ENCODE results near the gene OR7A5. TPM values are rescaled to one million over a fixed set of nuclear protein-coding genes. Genes with fewer than 3 reads are reported as not detected.
"Not testable (repeated sequence)": the region's sequence is repeated elsewhere in the genome, so short reads cannot be mapped to it uniquely, and the experiment has no call there.

The OR7A5 gene
- total and polyA plus RNA-seq, 8 donors = not detected

GRCh38 chr19:14782626-14783409 is 52.2 kb downstream of the OR7A5 start:
- DNase-seq = no peak
- no peaks in the 10 kb centered on the region for H3K36me3 ChIP-seq
- no peak overlapping the region for H3K4me3 ChIP-seq
- peaks cover 0 to 13% (median 0%) of the 10 kb centered on the region in 4 donors for H3K4me1 ChIP-seq
- TF ChIP-seq, protein P1, sequence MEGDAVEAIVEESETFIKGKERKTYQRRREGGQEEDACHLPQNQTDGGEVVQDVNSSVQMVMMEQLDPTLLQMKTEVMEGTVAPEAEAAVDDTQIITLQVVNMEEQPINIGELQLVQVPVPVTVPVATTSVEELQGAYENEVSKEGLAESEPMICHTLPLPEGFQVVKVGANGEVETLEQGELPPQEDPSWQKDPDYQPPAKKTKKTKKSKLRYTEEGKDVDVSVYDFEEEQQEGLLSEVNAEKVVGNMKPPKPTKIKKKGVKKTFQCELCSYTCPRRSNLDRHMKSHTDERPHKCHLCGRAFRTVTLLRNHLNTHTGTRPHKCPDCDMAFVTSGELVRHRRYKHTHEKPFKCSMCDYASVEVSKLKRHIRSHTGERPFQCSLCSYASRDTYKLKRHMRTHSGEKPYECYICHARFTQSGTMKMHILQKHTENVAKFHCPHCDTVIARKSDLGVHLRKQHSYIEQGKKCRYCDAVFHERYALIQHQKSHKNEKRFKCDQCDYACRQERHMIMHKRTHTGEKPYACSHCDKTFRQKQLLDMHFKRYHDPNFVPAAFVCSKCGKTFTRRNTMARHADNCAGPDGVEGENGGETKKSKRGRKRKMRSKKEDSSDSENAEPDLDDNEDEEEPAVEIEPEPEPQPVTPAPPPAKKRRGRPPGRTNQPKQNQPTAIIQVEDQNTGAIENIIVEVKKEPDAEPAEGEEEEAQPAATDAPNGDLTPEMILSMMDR (IDR thresholded peaks at IDR 0.05) = no peak
- no peak for TF ChIP-seq EP300 (IDR thresholded peaks at IDR 0.05)
- TF ChIP-seq POLR2A (IDR thresholded peaks at IDR 0.05) = no peak
- TF ChIP-seq POLR2AphosphoS5 (IDR thresholded peaks at IDR 0.05) = no peak
- intact Hi-C loops (cut with DNase I; ENCODE audit: low total_unique reads) = no loop called here
- WGBS, 5 donors = 78 to 87% (median 85%) methylated on average over 16 of the region's 16 CpGs
- H3K27ac ChIP-seq = peak overlapping the region in 2 of 5 donors; percentile 45 to 46
- peaks cover 0 to 65% (median 12%) of the 10 kb centered on the region in 3 donors for H3K27me3 ChIP-seq
- no peaks in the 10 kb centered on the region for H3K9me3 ChIP-seq

GRCh38 chr19:14781713-14782536 is 53.1 kb downstream of the OR7A5 start:
- H3K27ac ChIP-seq; DNase-seq; H3K4me3 ChIP-seq; intact Hi-C loops (cut with DNase I; ENCODE audit: low total_unique reads); H3K9me3 ChIP-seq; H3K36me3 ChIP-seq: not testable (repeated sequence)
- 88 to 91% (median 89%) methylated on average over 17 of the region's 17 CpGs for WGBS, 5 donors
- H3K27me3 ChIP-seq = peaks cover 0 to 74% (median 15%) of the 10 kb centered on the region in 3 donors
- peaks cover 0 to 16% (median 1%) of the 10 kb centered on the region in 4 donors for H3K4me1 ChIP-seq

- WGBS, 5 donors = 60 to 76% (median 73%) methylated on average over 12 to 14 of the region's 14 CpGs
- intact Hi-C loops (cut with DNase I; ENCODE audit: low total_unique reads); DNase-seq: not testable (repeated sequence)
These were observed 54.3 kb downstream of the OR7A5 start for GRCh38 chr19:14780622-14781225.

DNA sequence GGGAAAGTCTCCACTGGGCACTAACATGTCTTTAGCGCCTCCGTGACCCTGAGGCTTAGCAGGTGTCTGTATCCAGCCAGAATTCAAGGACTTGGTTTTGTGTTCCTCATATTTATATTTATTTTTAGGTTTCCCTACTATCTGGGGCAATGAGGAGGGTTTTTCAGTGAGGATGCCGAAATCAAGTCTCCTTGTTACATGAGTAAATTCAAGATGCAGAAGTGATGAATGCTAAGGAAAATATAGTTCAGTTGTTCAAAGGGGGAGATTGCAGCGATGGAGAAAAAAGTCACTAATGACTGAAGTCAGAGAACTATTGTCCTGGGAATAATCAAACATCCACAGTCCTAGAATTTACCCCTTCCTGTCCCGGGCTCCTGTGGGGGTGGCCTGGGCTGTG is 55.8 kb downstream of the OR7A5 start:
- H3K4me3 ChIP-seq = no peak overlapping the region
- H3K9me3 ChIP-seq = no peaks in the 10 kb centered on the region
- WGBS, 5 donors = 49 to 60% (median 49%) methylated on average over 5 of the region's 5 CpGs
- peaks cover 4 to 74% (median 18%) of the 10 kb centered on the region in 3 donors for H3K27me3 ChIP-seq
- intact Hi-C loops (cut with DNase I; ENCODE audit: low total_unique reads) = no loop called here
- no peak for DNase-seq
- H3K4me1 ChIP-seq = peaks cover 0 to 13% (median 5%) of the 10 kb centered on the region in 4 donors
- no peaks in the 10 kb centered on the region for H3K36me3 ChIP-seq
- H3K27ac ChIP-seq = no peak overlapping the region
- no peak for TF ChIP-seq POLR2A (IDR thresholded peaks at IDR 0.05)
- TF ChIP-seq POLR2AphosphoS5 (IDR thresholded peaks at IDR 0.05) = no peak
- TF ChIP-seq, protein P1 (IDR thresholded peaks at IDR 0.05) = no peak
- no peak for TF ChIP-seq EP300 (IDR thresholded peaks at IDR 0.05)

More at GRCh38 chr19:14780622-14781225, 54.3 kb downstream of the OR7A5 start:
- H3K4me3 ChIP-seq, H3K36me3 ChIP-seq, H3K9me3 ChIP-seq, H3K27ac ChIP-seq: not testable (repeated sequence)
- H3K27me3 ChIP-seq = peaks cover 0 to 75% (median 16%) of the 10 kb centered on the region in 3 donors
- peaks cover 0 to 16% (median 5%) of the 10 kb centered on the region in 4 donors for H3K4me1 ChIP-seq

- H3K27ac ChIP-seq; H3K4me3 ChIP-seq; H3K9me3 ChIP-seq; H3K36me3 ChIP-seq; DNase-seq; intact Hi-C loops (cut with DNase I; ENCODE audit: low total_unique reads): not testable (repeated sequence)
- 63 to 73% (median 68%) methylated on average over 12 of the region's 12 CpGs for WGBS, 5 donors
- Histone ChIP-seq H3K27me3 (peaks cover 4 to 71% (median 18%) of the 10 kb centered on the region in 3 donors), H3K4me1 (peaks cover 0 to 13% (median 5%) of the 10 kb centered on the region in 4 donors)
These were observed 56.7 kb downstream of the OR7A5 start, which contains the start of gene ADGRE2 for GRCh38 chr19:14778110-14778845. TSS of gene ADGRE2 (minus strand) at chr19:14778560. CDS start at chr19:14776756, 1,804 bp downstream.

- WGBS, 5 donors = 89 to 95% (median 91%) methylated on average over 4 of the region's 4 CpGs
These were observed 57.3 kb downstream of the OR7A5 start for GRCh38 chr19:14777645-14778044.

More at GRCh38 chr19:14777645-14778044, 57.3 kb downstream of the OR7A5 start:
- H3K4me3 ChIP-seq; H3K36me3 ChIP-seq; H3K27ac ChIP-seq; DNase-seq; H3K9me3 ChIP-seq; intact Hi-C loops (cut with DNase I; ENCODE audit: low total_unique reads): not testable (repeated sequence)
- peaks cover 0 to 13% (median 5%) of the 10 kb centered on the region in 4 donors for H3K4me1 ChIP-seq
- peaks cover 4 to 66% (median 18%) of the 10 kb centered on the region in 3 donors for H3K27me3 ChIP-seq

Measured in stomach (tissue), 9 donors.